Ovary (tissue), 9 donors: ENCODE data around the gene PDE1A. TPM values are rescaled to one million over a fixed set of nuclear protein-coding genes. Genes with fewer than 3 reads are reported as not detected.

Experiments used
- DNase-seq, 5 donors: peaks; one replicate each; pipeline ENCODE4 v3.0.0-alpha.2; 2019 to 2020
- H3K27ac ChIP-seq, 2 donors: fragments of 200-600 bp; one replicate each; pipeline versions ENCODE4 v1.5.1 to v1.8.0; 2019 to 2022
- H3K27me3 ChIP-seq: fragments of 200-600 bp; one replicate; pipeline ENCODE4 v1.8.0; 2022
- H3K36me3 ChIP-seq: fragments of 200-600 bp; sonication (generic); one replicate; pipeline ENCODE4 v1.5.1; 2019
- H3K4me1 ChIP-seq: one replicate; pipeline ENCODE4 v1.8.1; 2013; ENCODE audit warnings: mild to moderate bottlenecking, moderate library complexity; ENCODE audit not compliant: insufficient read depth
- H3K4me3 ChIP-seq: fragments of 200-600 bp; sonication (generic); one replicate; pipeline ENCODE4 v1.5.1; 2017
- H3K9me3 ChIP-seq, 2 donors: fragments of 200-600 bp in 1 of 2; sonication (generic) in 1 of 2; one replicate each; pipeline versions ENCODE4 v1.5.1 to v1.8.1; 2013 to 2019; ENCODE audit warnings: mild to moderate bottlenecking in 1 of 2, moderate library complexity in 1 of 2
- EP300 ChIP-seq: sonication (generic); formaldehyde crosslinking; IDR thresholded peaks from one replicate; pipeline ENCODE4 v1.6.1; 2017; ENCODE audit warnings: antibody characterized with exemption
- POLR2A ChIP-seq: fragments of 450-650 bp; IDR thresholded peaks from one replicate; pipeline ENCODE4 v1.6.1; 2017; ENCODE audit warnings: antibody characterized with exemption, mild to moderate bottlenecking, moderate library complexity
- WGBS, 3 donors: extraction: QIAGEN DNeasy Blood & Tissue Kit in 1 of 3; methylation state at CpG; one replicate each; pipeline versions ENCODE4 v1.1.5 to v1.1.7; 2013 to 2017; 5-methylcytosine and 5-hydroxymethylcytosine counted together
- intact Hi-C, 4 donors: fragments of 100-400 bp; cut with DNase I; formaldehyde crosslinking; loops; one replicate each; pipeline versions ENCODE4 v1.11.0 to v1.15.1; 2022 to 2023
- polyA plus RNA-seq, 2 donors: library from polyadenylated mRNA; stranded (reverse); fragments of 200-250 nt in 1 of 2; fragments of 350-450 nt in 1 of 2; fragmentation: Illumina TruSeq in 1 of 2; extraction: RNeasy Lipid Tissue Mini Kit (QIAGEN cat#74804) in 1 of 2; gene quantifications; one replicate each; pipeline ENCODE4 v1.2.3, GENCODE V29; 2013 to 2014
- total RNA-seq, 7 donors: library from RNA; depleted of rRNA in 2 of 7; stranded (reverse); fragments of >200 nt in 2 of 7; fragmentation: NEBNext Ultra II Directional in 3 of 7; extraction: Animal tissue kit (Norgen Biotek cat#: 25700) in 3 of 7; gene quantifications; one replicate each; pipeline versions ENCODE4 v1.1.0 to v1.2.4, GENCODE V29; 2016 to 2023
- TF ChIP-seq, protein P1 (sequence below), 3 donors: fragments of 450-650 bp in 2 of 3; fragments of 200-600 bp in 1 of 3; IDR thresholded peaks; one replicate each; pipeline versions ENCODE4 v1.5.1 to v1.8.0; 2016 to 2022; ENCODE audit warnings: antibody characterized with exemption in 3 of 3, mild to moderate bottlenecking in 1 of 3
- donor health status: DM: no; HTN: no; CAD: no; lungs with moderate emphysema.
- donor health status: DM: no; HTN: no; CAD: no.
- donor health status: Bipolar disorder and iron deficiency.
- donor health status: DM: yes; HTN: yes; CAD: no.
- donor health status: DM: no; HTN: no; CAD: no.
- donor health status: DM: yes; HTN: yes; CAD: no.

PDE1A gene
- total and polyA plus RNA-seq, 9 donors, result 2.9 to 17.8 (median 8.4) TPM

DNA sequence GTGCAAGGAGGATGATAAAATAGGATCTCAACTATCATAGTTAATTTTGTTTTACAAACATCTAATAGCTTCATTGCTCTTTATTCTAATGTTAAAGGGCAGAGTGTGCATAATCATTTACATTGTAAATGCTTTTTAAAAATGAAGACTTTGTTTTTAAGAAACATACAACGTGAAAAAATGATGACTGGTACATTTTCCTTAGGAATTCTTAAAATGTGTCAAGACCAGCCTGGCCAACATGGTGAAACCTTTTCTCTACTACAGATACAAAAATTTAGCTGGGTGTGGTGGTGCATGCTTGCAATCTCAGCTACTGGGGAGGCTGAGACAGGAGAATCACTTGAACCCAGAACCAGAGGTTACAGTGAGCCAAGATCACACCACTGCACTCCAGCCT, 179.0 kb downstream of the PDE1A start:
- H3K4me1 ChIP-seq, result no peaks in the 10 kb centered on the region
- DNase-seq, result no peak
- no peak overlapping the region for H3K4me3 ChIP-seq
- no peaks in the 10 kb centered on the region for H3K9me3 ChIP-seq
- intact Hi-C loops, result no loop called here
- TF ChIP-seq, protein P1, sequence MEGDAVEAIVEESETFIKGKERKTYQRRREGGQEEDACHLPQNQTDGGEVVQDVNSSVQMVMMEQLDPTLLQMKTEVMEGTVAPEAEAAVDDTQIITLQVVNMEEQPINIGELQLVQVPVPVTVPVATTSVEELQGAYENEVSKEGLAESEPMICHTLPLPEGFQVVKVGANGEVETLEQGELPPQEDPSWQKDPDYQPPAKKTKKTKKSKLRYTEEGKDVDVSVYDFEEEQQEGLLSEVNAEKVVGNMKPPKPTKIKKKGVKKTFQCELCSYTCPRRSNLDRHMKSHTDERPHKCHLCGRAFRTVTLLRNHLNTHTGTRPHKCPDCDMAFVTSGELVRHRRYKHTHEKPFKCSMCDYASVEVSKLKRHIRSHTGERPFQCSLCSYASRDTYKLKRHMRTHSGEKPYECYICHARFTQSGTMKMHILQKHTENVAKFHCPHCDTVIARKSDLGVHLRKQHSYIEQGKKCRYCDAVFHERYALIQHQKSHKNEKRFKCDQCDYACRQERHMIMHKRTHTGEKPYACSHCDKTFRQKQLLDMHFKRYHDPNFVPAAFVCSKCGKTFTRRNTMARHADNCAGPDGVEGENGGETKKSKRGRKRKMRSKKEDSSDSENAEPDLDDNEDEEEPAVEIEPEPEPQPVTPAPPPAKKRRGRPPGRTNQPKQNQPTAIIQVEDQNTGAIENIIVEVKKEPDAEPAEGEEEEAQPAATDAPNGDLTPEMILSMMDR (IDR thresholded peaks at IDR 0.05), result no peak
- TF ChIP-seq EP300, result no peak
- TF ChIP-seq POLR2A, result no peak
- 48 to 74% (median 66%) methylated on average over 1 of the region's 1 CpG for WGBS, 3 donors
- no peaks in the 10 kb centered on the region for H3K27me3 ChIP-seq
- no peaks in the 10 kb centered on the region for H3K36me3 ChIP-seq
- H3K27ac ChIP-seq, result no peak overlapping the region

DNA sequence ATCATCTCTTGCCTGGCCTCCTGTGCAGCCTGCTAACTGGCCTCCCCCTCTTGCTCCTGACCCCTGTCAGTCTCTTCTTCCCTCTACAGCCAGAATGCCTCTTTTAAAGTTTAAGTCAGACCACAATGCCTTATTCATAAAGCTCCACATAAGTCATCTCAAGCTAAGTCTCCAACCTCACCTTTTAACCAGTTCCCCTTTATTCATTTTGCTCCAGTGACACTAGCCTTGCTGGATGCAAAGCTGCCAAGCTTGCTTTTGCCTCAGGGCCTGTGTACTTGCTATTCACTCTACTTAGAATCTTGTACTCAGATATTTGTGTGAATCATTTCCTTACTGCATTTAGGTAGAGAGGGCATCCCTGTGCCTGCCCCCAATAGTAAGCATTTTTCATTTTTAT, 180.9 kb downstream of the PDE1A start:
- no peaks in the 10 kb centered on the region for H3K4me1 ChIP-seq
- no peak overlapping the region for H3K27ac ChIP-seq
- no peak for TF ChIP-seq POLR2A
- no peak for TF ChIP-seq EP300
- TF ChIP-seq, protein P1 (IDR thresholded peaks at IDR 0.05), result no peak
- intact Hi-C loops, result no loop called here
- no peak for DNase-seq
- H3K4me3 ChIP-seq, result no peak overlapping the region
- H3K9me3 ChIP-seq, result no peaks in the 10 kb centered on the region
- no peaks in the 10 kb centered on the region for H3K36me3 ChIP-seq
- H3K27me3 ChIP-seq, result no peaks in the 10 kb centered on the region

DNA sequence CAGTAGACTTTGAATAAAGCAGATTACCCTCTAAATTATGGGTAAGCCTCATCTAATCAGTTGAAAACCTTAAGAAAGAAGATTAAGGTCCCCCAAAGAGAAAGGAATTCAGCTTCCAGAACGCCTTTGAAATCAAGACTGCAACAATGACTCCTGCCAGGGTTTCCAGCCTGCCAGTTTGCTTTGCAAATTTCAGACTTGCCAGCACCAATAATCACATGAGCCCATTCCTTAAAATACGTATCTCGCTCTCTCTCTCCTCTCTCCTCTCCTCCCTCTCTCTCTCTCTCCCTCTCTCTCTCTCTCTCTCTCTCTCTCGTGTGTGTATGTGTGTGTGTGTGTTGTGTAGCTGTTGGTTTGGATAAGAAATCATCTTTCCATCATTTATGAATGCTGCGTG, 184.2 kb downstream of the PDE1A start:
- DNase-seq, result no peak
- Histone ChIP-seq H3K9me3 (no peaks in the 10 kb centered on the region), H3K27me3 (no peaks in the 10 kb centered on the region), H3K27ac (no peak overlapping the region), H3K36me3 (no peaks in the 10 kb centered on the region), H3K4me3 (no peak overlapping the region), H3K4me1 (no peaks in the 10 kb centered on the region)
- TF ChIP-seq POLR2A (no peak), EP300 (no peak)
- TF ChIP-seq, protein P1 (IDR thresholded peaks at IDR 0.05), result no peak
- intact Hi-C loops, result no loop called here
- WGBS, 3 donors, result 48 to 65% (median 51%) methylated on average over 5 of the region's 5 CpGs

DNA sequence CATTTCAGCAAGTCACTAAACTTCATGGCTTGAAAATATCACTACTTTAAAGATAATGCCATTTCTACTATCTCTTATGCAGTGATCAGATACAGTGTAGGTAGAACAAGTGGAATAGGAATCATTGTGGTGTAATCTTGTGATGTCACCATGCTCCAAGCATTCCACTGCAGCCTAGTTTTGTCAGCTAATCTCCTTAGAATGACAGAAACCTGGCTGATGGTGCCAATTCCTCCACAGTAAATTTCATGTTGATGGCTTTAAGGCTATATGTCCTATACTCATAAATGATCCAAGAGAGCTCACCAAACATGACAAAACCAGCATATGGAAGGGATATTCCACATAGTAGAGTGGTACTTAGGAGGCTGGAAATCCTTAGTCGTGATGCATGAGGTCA, 184.9 kb downstream of the PDE1A start:
- no peaks in the 10 kb centered on the region for H3K9me3 ChIP-seq
- H3K36me3 ChIP-seq, result no peaks in the 10 kb centered on the region
- no peaks in the 10 kb centered on the region for H3K4me1 ChIP-seq
- no peak overlapping the region for H3K27ac ChIP-seq
- DNase-seq, result no peak
- TF ChIP-seq POLR2A, result no peak
- no peak for TF ChIP-seq EP300
- TF ChIP-seq, protein P1 (IDR thresholded peaks at IDR 0.05), result no peak
- intact Hi-C loops, result no loop called here
- 84 to 97% (median 90%) methylated on average over 1 of the region's 1 CpG for WGBS, 3 donors
- H3K27me3 ChIP-seq, result no peaks in the 10 kb centered on the region
- no peak overlapping the region for H3K4me3 ChIP-seq
